K562 (cell line): ENCODE measurements around the gene ANP32B. TPM values are rescaled to one million over a fixed set of nuclear protein-coding genes. Genes with fewer than 3 reads are reported as not detected.

ENCODE experiments used
- ATAC-seq: fragments of 200-7000 bp; cut with Tn5 transposase; 3 replicates; pipeline ENCODE4 v1.9.1; 2020; ENCODE audit warnings: moderate library complexity
- BruUV-seq: library from RNA; stranded (reverse); fragments of 400-500 nt; replicated peaks from 2 replicates; lab custom pipeline; 2021; lab: Mats Ljungman, UMichigan
- CTCF ChIA-PET: fragments of 300-600 bp; formaldehyde crosslinking; extraction: SDS; loops from one replicate; lab custom pipeline; 2021; ENCODE audit warnings: low intra/inter-chr PET ratio; lab: Yijun Ruan, JAX
- POLR2A ChIA-PET: fragments of 300-600, 350-650 bp; sonication (Branson Sonifier 250); formaldehyde crosslinking; extraction: SDS; loops from one replicate; lab custom pipeline; 2021; ENCODE audit warnings: antibody characterized with exemption, inconsistent platforms; lab: Yijun Ruan, JAX
- DNase-seq, 4 experiments: peaks; one replicate each; pipeline versions ENCODE4 v3.0.0 to v3.0.0-alpha.2; 2011 to 2018; ENCODE audit warnings: low spot score in 3 of 4, mixed read lengths in 3 of 4; ENCODE audit errors: extremely low read depth in 1 of 4
- FAIRE-seq: peaks from 2 replicates; lab custom pipeline; 2011; peaks lifted over from hg19 to GRCh38; lab: Jason Lieb, UNC
- H2AFZ ChIP-seq: 2 replicates; pipeline ENCODE4 v1.6.0; 2011; ENCODE audit warnings: low read depth, low read length, control low read depth, inconsistent platforms
- H3K27ac ChIP-seq: fragments of 200-600 bp; 3 replicates; pipeline ENCODE4 v1.8.0; 2011; ENCODE audit warnings: low read depth, mild to moderate bottlenecking, control low read depth, inconsistent platforms, low read length, moderate library complexity, mixed read lengths; ENCODE audit errors: extremely low read depth
- H3K27me3 ChIP-seq, 2 experiments: fragments of 300-600 bp in 1 of 2; 2 replicates in 1 of 2; 3 replicates in 1 of 2; pipeline versions ENCODE4 v1.6.0 to v1.8.0; 2011; ENCODE audit warnings: inconsistent platforms in 2 of 2, low read length in 2 of 2, mild to moderate bottlenecking in 1 of 2, mixed read lengths in 1 of 2, moderate library complexity in 1 of 2; ENCODE audit not compliant: control insufficient read depth in 2 of 2, insufficient read depth in 2 of 2
- H3K36me3 ChIP-seq: fragments of 300-600 bp; 3 replicates; pipeline ENCODE4 v1.8.0; 2011; ENCODE audit warnings: mild to moderate bottlenecking, low read length, inconsistent platforms; ENCODE audit not compliant: control insufficient read depth, insufficient read depth
- H3K4me1 ChIP-seq, 2 experiments: fragments of 200-600 bp in 1 of 2; replicated peaks in 1 of 2; 2 replicates in 1 of 2; 3 replicates in 1 of 2; pipeline versions ENCODE4 v1.5.1 to v1.8.0; 2011; ENCODE audit warnings: inconsistent platforms in 2 of 2, low read length in 2 of 2, mild to moderate bottlenecking in 1 of 2, mixed read lengths in 1 of 2, moderate library complexity in 1 of 2; ENCODE audit not compliant: control insufficient read depth in 2 of 2, insufficient read depth in 2 of 2
- H3K4me2 ChIP-seq: 2 replicates; pipeline ENCODE4 v1.6.1; 2011; ENCODE audit warnings: low read length, control low read depth, inconsistent platforms, mixed read lengths; ENCODE audit not compliant: insufficient read depth
- H3K4me3 ChIP-seq: fragments of 200-600 bp; sonication (generic), shearing (Covaris generic); 2 replicates; pipeline ENCODE4 v1.5.1; 2016; ENCODE audit warnings: control low read depth, inconsistent platforms
- H3K79me2 ChIP-seq: fragments of 200-600 bp; 3 replicates; pipeline ENCODE4 v1.8.0; 2011; ENCODE audit warnings: low read length, inconsistent platforms; ENCODE audit not compliant: control insufficient read depth, insufficient read depth
- H3K9ac ChIP-seq, 2 experiments: 2 replicates each; pipeline versions ENCODE4 v1.6.0 to v1.6.1; 2011; ENCODE audit warnings: low read depth in 2 of 2, low read length in 2 of 2, control low read depth in 1 of 2, inconsistent platforms in 1 of 2, mild to moderate bottlenecking in 1 of 2, mixed read lengths in 1 of 2; ENCODE audit not compliant: insufficient read depth in 1 of 2
- H3K9me1 ChIP-seq: one replicate; pipeline ENCODE4 v1.6.0; 2011; ENCODE audit warnings: inconsistent platforms, mild to moderate bottlenecking, low read length, moderate library complexity; ENCODE audit not compliant: control insufficient read depth, insufficient read depth
- H3K9me3 ChIP-seq: replicated peaks from 2 replicates; pipeline ENCODE4 v1.5.1; 2011; ENCODE audit warnings: low read depth, low read length, inconsistent platforms; ENCODE audit not compliant: control insufficient read depth, insufficient read depth
- H4K20me1 ChIP-seq: replicated peaks from 2 replicates; pipeline ENCODE4 v1.6.1; 2011; ENCODE audit warnings: low read length, inconsistent platforms, mixed read lengths; ENCODE audit not compliant: control insufficient read depth, insufficient read depth
- ARID3B ChIP-seq: fragments of 250-450 bp; sonication (Bioruptor Pico); IDR thresholded peaks from 2 replicates; pipeline ENCODE4 v1.4.0; 2020; ENCODE audit warnings: borderline replicate concordance
- ASH1L ChIP-seq: fragments of 450-650 bp; IDR thresholded peaks from 2 replicates; pipeline ENCODE4 v1.6.1; 2018; ENCODE audit warnings: borderline replicate concordance, mild to moderate bottlenecking, low read depth; ENCODE audit not compliant: partially characterized antibody
- ATF2 ChIP-seq: sonication (generic); formaldehyde crosslinking; IDR thresholded peaks from 2 replicates; pipeline ENCODE4 v1.8.1; 2022; ENCODE audit warnings: missing genetic modification reagents
- CBX1 ChIP-seq: sonication (generic); IDR thresholded peaks from 2 replicates; pipeline ENCODE4 v1.6.1; 2016; ENCODE audit warnings: antibody characterized with exemption, low read depth, mild to moderate bottlenecking
- E2F8 ChIP-seq: fragments of 450-650 bp; IDR thresholded peaks from 2 replicates; pipeline ENCODE4 v1.7.1; 2018; ENCODE audit warnings: mild to moderate bottlenecking, low read depth; ENCODE audit not compliant: partially characterized antibody
- KDM2B ChIP-seq: fragments of 250-450 bp; sonication (Bioruptor Pico); IDR thresholded peaks from 2 replicates; pipeline ENCODE4 v1.8.0; 2021; ENCODE audit warnings: mild to moderate bottlenecking, moderate library complexity
- MLX ChIP-seq, 2 experiments: fragments of 450-650 bp in 1 of 2; sonication (generic) in 1 of 2; formaldehyde crosslinking; conservative IDR thresholded peaks; 2 replicates each; pipeline versions ENCODE4 v1.4.0 to v1.8.1; 2020 to 2022; ENCODE audit warnings: mild to moderate bottlenecking in 1 of 2, missing genetic modification reagents in 1 of 2
- PHB ChIP-seq: fragments of 250-450 bp; sonication (Bioruptor Pico); IDR thresholded peaks from 2 replicates; pipeline ENCODE4 v1.5.0; 2021
- TEAD1 ChIP-seq, 2 experiments: fragments of 450-650 bp in 1 of 2; sonication (generic) in 1 of 2; formaldehyde crosslinking; IDR thresholded peaks; 2 replicates each; pipeline versions ENCODE4 v1.4.0 to v1.8.0; 2020 to 2022; ENCODE audit warnings: mild to moderate bottlenecking in 2 of 2, missing genetic modification reagents in 1 of 2
- TEAD4 ChIP-seq, 2 experiments: sonication (generic) in 1 of 2; formaldehyde crosslinking in 1 of 2; IDR thresholded peaks; 2 replicates each; pipeline versions ENCODE4 v1.6.1 to v1.8.0; 2012 to 2022; ENCODE audit warnings: borderline replicate concordance in 1 of 2, inconsistent platforms in 1 of 2, low read length in 1 of 2, mild to moderate bottlenecking in 1 of 2, missing genetic modification reagents in 1 of 2
- WHSC1 ChIP-seq: IDR thresholded peaks from one replicate; pipeline ENCODE4 v1.6.1; 2012; ENCODE audit warnings: low read length, control low read depth, inconsistent platforms
- ZNF324 ChIP-seq: fragments of 250-450 bp; sonication (Bioruptor Pico); IDR thresholded peaks from 2 replicates; pipeline ENCODE4 v1.4.0; 2020; ENCODE audit warnings: mild to moderate bottlenecking
- WGBS: fragments of 100-300 bp; shearing (Covaris generic); methylation state at CpG from one replicate; pipeline ENCODE4 v1.1.6; 2016; ENCODE audit warnings: low coverage, mixed read lengths; ENCODE audit not compliant: insufficient coverage; ENCODE audit errors: missing lambda C conversion rate; 5-methylcytosine and 5-hydroxymethylcytosine counted together
- in situ Hi-C: fragments of 300-500 bp; cut with MboI; formaldehyde crosslinking; loops from 4 replicates; pipeline ENCODE4 v1.15.0; 2018; ENCODE audit warnings: inconsistent platforms, mixed read lengths
- intact Hi-C: fragments of 100-400 bp; cut with micrococcal nuclease; formaldehyde crosslinking; loops from 2 replicates; pipeline ENCODE4 v1.14.2; 2022
- polyA plus RNA-seq, 8 experiments: library from polyadenylated mRNA; depleted of rRNA in 4 of 8; stranded (reverse) in 5 of 8; unstranded in 3 of 8; fragments of >200 nt; fragmentation: Nextera tagmentation in 2 of 8; fragmentation: Illumina TruSeq in 1 of 8; extraction: Ambion mirVana in 2 of 8; extraction: Trizol in 1 of 8; gene quantifications; 2 replicates each; pipeline versions ENCODE4 v1.2.1 to v1.2.3, GENCODE V29; 2011 to 2014; ENCODE audit warnings: inconsistent platforms in 1 of 8, missing spikeins in 1 of 8
- total RNA-seq, 7 experiments: library from RNA; depleted of rRNA in 6 of 7; stranded (reverse); fragments of >200 nt in 6 of 7; fragmentation: Illumina TruSeq in 2 of 7; extraction: Trizol in 2 of 7; gene quantifications; 2 replicates each; pipeline versions ENCODE4 v1.2.1 to v1.2.3, GENCODE V29; 2011 to 2021; ENCODE audit warnings: low replicate concordance in 1 of 7

ANP32B gene
- total and polyA plus RNA-seq, 9 of the 15 experiments (the other 6 are each of a cell fraction or from before 2014, with no cell fraction given), result 68.9 to 815 (median 141) TPM

GRCh38 chr9:98057138-98057799 is 74.1 kb downstream of the ANP32B start (continued):
- TF ChIP-seq E2F8, result peak; percentile 22

GRCh38 chr9:98062161-98062560 is 79.0 kb downstream of the ANP32B start:
- no TSS peak for BruUV-seq
- Histone ChIP-seq H2AFZ (no peak overlapping the region), H3K9me3 (no peaks in the 10 kb centered on the region), H3K27ac (no peak overlapping the region), H3K4me3 (no peak overlapping the region), H3K79me2 (peaks cover 70% of the 10 kb centered on the region), H3K9me1 (no peaks in the 10 kb centered on the region), H3K27me3 (no peaks in the 10 kb centered on the region), H3K4me2 (no peak overlapping the region), H3K9ac (peak overlapping the region in 1 of 2 experiments; percentile 75; a peak in 1 of 4 replicates), H3K4me1 (peaks cover 12 to 16% of the 10 kb centered on the region in 2 experiments; a peak in 3 of 5 replicates), H3K36me3 (peaks cover 74% of the 10 kb centered on the region), H4K20me1 (no peaks in the 10 kb centered on the region)
- ATAC-seq (no peak), FAIRE-seq (no peak), DNase-seq (peak in 1 of 4 experiments; percentile 3)
- ChIA-PET POLR2A (no interaction called here), CTCF (no interaction called here)
- WGBS, result 95% methylated on average over 3 of the region's 3 CpGs
- intact Hi-C loops, result no loop called here
- in situ Hi-C loops, result no loop called here
- TF ChIP-seq ZNF324 (CRISPR knock-in tag) (no peak), CBX1 (no peak), MLX (CRISPR knock-in tag; conservative IDR thresholded peaks at IDR 0.05) (no peak), ATF2 (CRISPR knock-in tag) (no peak), PHB (CRISPR knock-in tag) (no peak), KDM2B (CRISPR knock-in tag) (no peak), TEAD4 (IDR thresholded peaks at IDR 0.05; ENCODE audit: low read length) (no peak), TEAD4 (CRISPR knock-in tag; IDR thresholded peaks at IDR 0.05; ENCODE audit: borderline replicate concordance) (no peak), ARID3B (CRISPR knock-in tag) (no peak), ASH1L (no peak), WHSC1 (no peak), TEAD1 (CRISPR knock-in tag; IDR thresholded peaks at IDR 0.05) (no peak)
